Astrocyte (in vitro differentiated cells and primary cell): Measurements from ENCODE around the gene RALGPS1.

Source experiments
- CTCF ChIP-seq: IDR thresholded peaks from 2 replicates; pipeline ENCODE4 v1.5.1; 2011; ENCODE audit warnings: low read depth, mild to moderate bottlenecking, inconsistent platforms, low read length, moderate library complexity; ENCODE audit not compliant: insufficient read depth
- EZH2 ChIP-seq: IDR thresholded peaks from 2 replicates; pipeline ENCODE4 v1.6.1; 2012; ENCODE audit warnings: mild to moderate bottlenecking, low read length, inconsistent platforms; ENCODE audit not compliant: insufficient read depth

GRCh38 chr9:127216210-127216887 lies 301.8 kb downstream of the RALGPS1 start:
- no peak for TF ChIP-seq CTCF
- TF ChIP-seq EZH2, result no peak
